ENCODE data around the gene MYO1D. TPM values are rescaled to one million over a fixed set of nuclear protein-coding genes. Genes with fewer than 3 reads are reported as not detected.

The MYO1D gene
- total and polyA plus RNA-seq, 2 donors (not counting 3 experiments of a cell fraction or from before 2014, with no cell fraction given): 37.8 to 85.5 TPM

- dilution Hi-C loops (cut with MboI; ENCODE audit: extremely low pct_ligation_motif_present, low sequenced_read_pairs): no loop called here
- Histone ChIP-seq H3K79me2 (ENCODE audit: control insufficient read depth, insufficient read depth, low read length) (no peaks in the 10 kb centered on the region), H3K4me2 (ENCODE audit: insufficient read depth, low read length) (no peak overlapping the region), H3K36me3 (ENCODE audit: control insufficient read depth in 2 of 2, extremely low read depth in 1 of 2, insufficient read depth in 2 of 2, low read length in 2 of 2) (peaks cover 3 to 5% of the 10 kb centered on the region in 2 experiments), H3K27me3 (ENCODE audit: control insufficient read depth in 2 of 2, insufficient read depth in 2 of 2, low read length in 2 of 2) (no peaks in the 10 kb centered on the region), H3K27ac (ENCODE audit: insufficient read depth, low read depth, low read length) (no peak overlapping the region), H3K4me1 (ENCODE audit: control insufficient read depth, extremely low read depth, insufficient read depth, low read length) (no peaks in the 10 kb centered on the region), H3K9me3 (replicated peaks; ENCODE audit: control insufficient read depth, insufficient read depth, low read length) (no peaks in the 10 kb centered on the region), H3K9ac (replicated peaks; ENCODE audit: extremely low read depth, insufficient read depth, low read length) (no peak overlapping the region), H3K4me3 (replicated peaks in 1 of 3; ENCODE audit: insufficient read depth in 1 of 3, low read depth in 1 of 3, low read length in 3 of 3) (no peak overlapping the region), H3K9me1 (replicated peaks; ENCODE audit: control insufficient read depth, extremely low read depth, insufficient read depth, low read length) (no peaks in the 10 kb centered on the region), H2AFZ (ENCODE audit: low read depth, low read length) (no peak overlapping the region), H4K20me1 (replicated peaks; ENCODE audit: control insufficient read depth, extremely low read depth, insufficient read depth, low read length) (no peaks in the 10 kb centered on the region)
- DNase-seq (ENCODE audit: low read depth, low spot score): no peak
- POLR2A ChIA-PET: no interaction called here
- CTCF ChIA-PET: interaction anchor here (1.1 kb wide), 1 partner anchor 105 kb away, joined by 3 read pairs; no protein-coding TSS in a partner anchor
- FAIRE-seq: no peak
- TF ChIP-seq EZH2 (IDR thresholded peaks at IDR 0.05; ENCODE audit: borderline replicate concordance, low read depth, low read length, severe bottlenecking) (no peak), GATA2 (IDR thresholded peaks at IDR 0.05; ENCODE audit: insufficient read depth, insufficient read length, low read depth, low read length) (no peak), FOS (IDR thresholded peaks at IDR 0.05; ENCODE audit: borderline replicate concordance, insufficient read depth, low read length) (no peak), MYC (IDR thresholded peaks at IDR 0.05; ENCODE audit: low read depth, low read length) (no peak), POLR2A (IDR thresholded peaks at IDR 0.05; ENCODE audit: low read depth, low read length) (no peak), POLR2AphosphoS5 (IDR thresholded peaks at IDR 0.05; ENCODE audit: insufficient read depth, low read depth, low read length) (no peak), MAX (IDR thresholded peaks at IDR 0.05; ENCODE audit: insufficient read depth, insufficient read length) (no peak), CTCF (IDR thresholded peaks at IDR 0.05; ENCODE audit: extremely low read depth in 1 of 2, insufficient read depth in 1 of 2, low read depth in 1 of 2, low read length in 2 of 2) (no peak), JUN (IDR thresholded peaks at IDR 0.05; ENCODE audit: borderline replicate concordance, insufficient read depth, insufficient read length, low read depth) (no peak)
- no TSS peak for BruUV-seq (replicated peaks)
- intact Hi-C loops (cut with micrococcal nuclease): no loop called here
Measured at GRCh38 chr17:32763855-32764439, 113.0 kb downstream of the MYO1D start.
